Liver (tissue), 3 donors: ENCODE data around the gene COL11A2.

Experiments used
- CTCF ChIP-seq: fragments of 150-350 bp; IDR thresholded peaks from 2 replicates; pipeline ENCODE4 v1.5.1; 2017; ENCODE audit warnings: improper control_type of control experiment, low read depth, low read length; ENCODE audit not compliant: missing input control
- FOXA1 ChIP-seq: IDR thresholded peaks from 2 replicates; pipeline ENCODE4 v1.6.1; 2016; ENCODE audit warnings: antibody characterized with exemption
- FOXA2 ChIP-seq: IDR thresholded peaks from 2 replicates; pipeline ENCODE4 v1.6.1; 2016; ENCODE audit warnings: antibody characterized with exemption
- JUND ChIP-seq, 2 donors: IDR thresholded peaks; 2 replicates each; pipeline ENCODE4 v1.6.1; 2016; ENCODE audit warnings: antibody characterized with exemption in 2 of 2
- MAX ChIP-seq: IDR thresholded peaks from 2 replicates; pipeline ENCODE4 v1.6.1; 2016; ENCODE audit warnings: antibody characterized with exemption
- REST ChIP-seq: IDR thresholded peaks from 2 replicates; pipeline ENCODE4 v1.6.1; 2016; ENCODE audit warnings: antibody characterized with exemption, mild to moderate bottlenecking
- SP1 ChIP-seq: IDR thresholded peaks from 2 replicates; pipeline ENCODE4 v1.6.1; 2018; ENCODE audit warnings: antibody characterized with exemption, mild to moderate bottlenecking
- TAF1 ChIP-seq: conservative IDR thresholded peaks from 2 replicates; pipeline ENCODE4 v1.6.1; 2016; ENCODE audit warnings: antibody characterized with exemption, mild to moderate bottlenecking
- YY1 ChIP-seq: IDR thresholded peaks from 2 replicates; pipeline ENCODE4 v1.6.1; 2016; ENCODE audit warnings: antibody characterized with exemption, mild to moderate bottlenecking
- donor health status: healthy.
- donor health status: healthy.

GRCh38 chr6:33143113-33143770, 49.0 kb downstream of the COL11A2 start:
- no peak for TF ChIP-seq CTCF
- no peak for TF ChIP-seq YY1
- TF ChIP-seq SP1 = no peak
- TF ChIP-seq REST = no peak
- TF ChIP-seq FOXA1 = no peak
- no peak for TF ChIP-seq TAF1
- TF ChIP-seq JUND (IDR thresholded peaks at IDR 0.05) = no peak
- TF ChIP-seq MAX = no peak
- TF ChIP-seq FOXA2 = no peak
